Muscle of leg (tissue), 11 donors: Measurements from ENCODE around the gene TAF1C. TPM values are rescaled to one million over a fixed set of nuclear protein-coding genes. Genes with fewer than 3 reads are reported as not detected.
A peak's percentile ranks its signal among the peaks of the same experiment; 100 is the strongest.

ENCODE experiments used
- DNase-seq: peaks from one replicate; pipeline ENCODE4 v3.0.0; 2013
- H3K27ac ChIP-seq: one replicate; pipeline ENCODE4 v1.5.1; 2013; ENCODE audit warnings: mild to moderate bottlenecking, low read length, control low read depth
- H3K27me3 ChIP-seq: one replicate; pipeline ENCODE4 v1.6.1; 2013; ENCODE audit warnings: low read length; ENCODE audit not compliant: control insufficient read depth, insufficient read depth
- H3K36me3 ChIP-seq: one replicate; pipeline ENCODE4 v1.6.1; 2013; ENCODE audit warnings: low read length; ENCODE audit not compliant: control insufficient read depth, insufficient read depth
- H3K4me1 ChIP-seq: one replicate; pipeline ENCODE4 v1.6.1; 2013; ENCODE audit warnings: low read length; ENCODE audit not compliant: control insufficient read depth, insufficient read depth
- H3K4me3 ChIP-seq: one replicate; pipeline ENCODE4 v1.5.1; 2013; ENCODE audit warnings: low read length, control low read depth
- H3K9me3 ChIP-seq: replicated peaks from 2 replicates; pipeline ENCODE4 v1.6.1; 2013; ENCODE audit warnings: low read depth, low read length; ENCODE audit not compliant: control insufficient read depth
- WGBS: methylation state at CpG from one replicate; pipeline ENCODE4 v1.1.5; 2013; ENCODE audit warnings: missing lambda C conversion rate; ENCODE audit not compliant: insufficient coverage; 5-methylcytosine and 5-hydroxymethylcytosine counted together
- polyA plus RNA-seq, 8 donors: library from polyadenylated mRNA; unstranded; fragments of 120-200 nt; gene quantifications; one replicate each; pipeline versions ENCODE4 v1.2.1 to v1.2.3, GENCODE V29; 2013; ENCODE audit warnings: inconsistent platforms in 1 of 8, low replicate concordance in 1 of 8; ENCODE audit not compliant: insufficient read length in 8 of 8, insufficient read depth in 1 of 8
- total RNA-seq: library from RNA; stranded (reverse); fragments of 120-200 nt; gene quantifications from one replicate; pipeline ENCODE4 v1.2.4, GENCODE V29; 2013

TAF1C gene
- total and polyA plus RNA-seq, 9 donors, result 18.3 to 38.0 (median 23.8) TPM

- Histone ChIP-seq H3K9me3 (no peaks in the 10 kb centered on the region), H3K27ac (no peak overlapping the region), H3K4me1 (peaks cover 4% of the 10 kb centered on the region), H3K27me3 (peaks cover 5% of the 10 kb centered on the region), H3K36me3 (no peaks in the 10 kb centered on the region), H3K4me3 (no peak overlapping the region)
- DNase-seq, result no peak
- WGBS, result 32% methylated on average over 10 of the region's 13 CpGs
These were observed 12.2 kb upstream of the TAF1C start for GRCh38 chr16:84199097-84199496.

GRCh38 chr16:84198401-84198800, 11.5 kb upstream of the TAF1C start:
- no peaks in the 10 kb centered on the region for H3K9me3 ChIP-seq
- H3K36me3 ChIP-seq, result no peaks in the 10 kb centered on the region
- DNase-seq, result peak; percentile 49
- H3K4me3 ChIP-seq, result no peak overlapping the region
- 55% methylated on average over 6 of the region's 10 CpGs for WGBS
- peaks cover 4% of the 10 kb centered on the region for H3K4me1 ChIP-seq
- no peak overlapping the region for H3K27ac ChIP-seq
- peaks cover 5% of the 10 kb centered on the region for H3K27me3 ChIP-seq

- Histone ChIP-seq H3K27ac (no peak overlapping the region), H3K4me1 (peaks cover 4% of the 10 kb centered on the region), H3K27me3 (peaks cover 5% of the 10 kb centered on the region), H3K36me3 (no peaks in the 10 kb centered on the region), H3K4me3 (no peak overlapping the region), H3K9me3 (no peaks in the 10 kb centered on the region)
- WGBS, result 90% methylated on average over 14 of the region's 14 CpGs
- no peak for DNase-seq
These were observed 10.7 kb upstream of the TAF1C start for GRCh38 chr16:84197466-84198128.

GRCh38 chr16:84196727-84197394, 10.0 kb upstream of the TAF1C start:
- Histone ChIP-seq H3K4me1 (peaks cover 4% of the 10 kb centered on the region), H3K27ac (no peak overlapping the region), H3K27me3 (peaks cover 5% of the 10 kb centered on the region), H3K36me3 (no peaks in the 10 kb centered on the region), H3K4me3 (no peak overlapping the region), H3K9me3 (no peaks in the 10 kb centered on the region)
- no peak for DNase-seq
- WGBS, result 56% methylated on average over 14 of the region's 16 CpGs

- no peak overlapping the region for H3K27ac ChIP-seq
- DNase-seq, result no peak
- peaks cover 5% of the 10 kb centered on the region for H3K27me3 ChIP-seq
- H3K36me3 ChIP-seq, result no peaks in the 10 kb centered on the region
- WGBS, result 89% methylated on average over 13 of the region's 16 CpGs
- no peak overlapping the region for H3K4me3 ChIP-seq
- H3K9me3 ChIP-seq, result no peaks in the 10 kb centered on the region
- peaks cover 4% of the 10 kb centered on the region for H3K4me1 ChIP-seq
These were observed 9.2 kb upstream of the TAF1C start for GRCh38 chr16:84196101-84196500.

GRCh38 chr16:84195201-84196093, 8.6 kb upstream of the TAF1C start:
- Histone ChIP-seq H3K36me3 (no peaks in the 10 kb centered on the region), H3K27ac (no peak overlapping the region), H3K4me3 (no peak overlapping the region), H3K27me3 (peaks cover 5% of the 10 kb centered on the region), H3K4me1 (peaks cover 4% of the 10 kb centered on the region), H3K9me3 (no peaks in the 10 kb centered on the region)
- 81% methylated on average over 32 of the region's 38 CpGs for WGBS
- no peak for DNase-seq

GRCh38 chr16:84194470-84195200, 7.8 kb upstream of the TAF1C start:
- 60% methylated on average over 23 of the region's 34 CpGs for WGBS
- Histone ChIP-seq H3K4me3 (no peak overlapping the region), H3K9me3 (no peaks in the 10 kb centered on the region), H3K27ac (no peak overlapping the region), H3K36me3 (no peaks in the 10 kb centered on the region), H3K4me1 (peaks cover 4% of the 10 kb centered on the region), H3K27me3 (peaks cover 5% of the 10 kb centered on the region)
- no peak for DNase-seq

GRCh38 chr16:84194018-84194417, 7.2 kb upstream of the TAF1C start:
- no peak for DNase-seq
- Histone ChIP-seq H3K27me3 (peaks cover 5% of the 10 kb centered on the region), H3K36me3 (no peaks in the 10 kb centered on the region), H3K4me1 (peaks cover 4% of the 10 kb centered on the region), H3K27ac (no peak overlapping the region), H3K9me3 (no peaks in the 10 kb centered on the region), H3K4me3 (no peak overlapping the region)
- WGBS, result 91% methylated on average over 9 of the region's 11 CpGs

GRCh38 chr16:84193480-84193879, 6.6 kb upstream of the TAF1C start:
- H3K4me3 ChIP-seq, result no peak overlapping the region
- H3K27ac ChIP-seq, result no peak overlapping the region
- WGBS, result no CpG with 5 or more reads among the region's 7 CpGs
- H3K9me3 ChIP-seq, result no peaks in the 10 kb centered on the region
- no peak for DNase-seq
- peaks cover 4% of the 10 kb centered on the region for H3K4me1 ChIP-seq
- H3K27me3 ChIP-seq, result peaks cover 5% of the 10 kb centered on the region
- H3K36me3 ChIP-seq, result no peaks in the 10 kb centered on the region
